K562 (cell line): ENCODE results near the gene RREB1. TPM values are rescaled to one million over a fixed set of nuclear protein-coding genes. Genes with fewer than 3 reads are reported as not detected.

Experiments
- ATAC-seq: fragments of 200-7000 bp; cut with Tn5 transposase; 3 replicates; pipeline ENCODE4 v1.9.1; 2020; ENCODE audit warnings: moderate library complexity
- BruUV-seq: library from RNA; stranded (reverse); fragments of 400-500 nt; replicated peaks from 2 replicates; lab custom pipeline; 2021; lab: Mats Ljungman, UMichigan
- CTCF ChIA-PET: fragments of 300-600 bp; formaldehyde crosslinking; extraction: SDS; loops from one replicate; lab custom pipeline; 2021; ENCODE audit warnings: low intra/inter-chr PET ratio; lab: Yijun Ruan, JAX
- POLR2A ChIA-PET: fragments of 300-600, 350-650 bp; sonication (Branson Sonifier 250); formaldehyde crosslinking; extraction: SDS; loops from one replicate; lab custom pipeline; 2021; ENCODE audit warnings: antibody characterized with exemption, inconsistent platforms; lab: Yijun Ruan, JAX
- DNase-seq, 4 experiments: peaks; one replicate each; pipeline versions ENCODE4 v3.0.0 to v3.0.0-alpha.2; 2011 to 2018; ENCODE audit warnings: low spot score in 3 of 4, mixed read lengths in 3 of 4; ENCODE audit errors: extremely low read depth in 1 of 4
- FAIRE-seq: peaks from 2 replicates; lab custom pipeline; 2011; peaks lifted over from hg19 to GRCh38; lab: Jason Lieb, UNC
- H2AFZ ChIP-seq: 2 replicates; pipeline ENCODE4 v1.6.0; 2011; ENCODE audit warnings: low read depth, low read length, control low read depth, inconsistent platforms
- H3K27ac ChIP-seq: fragments of 200-600 bp; 3 replicates; pipeline ENCODE4 v1.8.0; 2011; ENCODE audit warnings: low read depth, mild to moderate bottlenecking, control low read depth, inconsistent platforms, low read length, moderate library complexity, mixed read lengths; ENCODE audit errors: extremely low read depth
- H3K27me3 ChIP-seq, 2 experiments: fragments of 300-600 bp in 1 of 2; 2 replicates in 1 of 2; 3 replicates in 1 of 2; pipeline versions ENCODE4 v1.6.0 to v1.8.0; 2011; ENCODE audit warnings: inconsistent platforms in 2 of 2, low read length in 2 of 2, mild to moderate bottlenecking in 1 of 2, mixed read lengths in 1 of 2, moderate library complexity in 1 of 2; ENCODE audit not compliant: control insufficient read depth in 2 of 2, insufficient read depth in 2 of 2
- H3K36me3 ChIP-seq: fragments of 300-600 bp; 3 replicates; pipeline ENCODE4 v1.8.0; 2011; ENCODE audit warnings: mild to moderate bottlenecking, low read length, inconsistent platforms; ENCODE audit not compliant: control insufficient read depth, insufficient read depth
- H3K4me1 ChIP-seq, 2 experiments: fragments of 200-600 bp in 1 of 2; replicated peaks in 1 of 2; 2 replicates in 1 of 2; 3 replicates in 1 of 2; pipeline versions ENCODE4 v1.5.1 to v1.8.0; 2011; ENCODE audit warnings: inconsistent platforms in 2 of 2, low read length in 2 of 2, mild to moderate bottlenecking in 1 of 2, mixed read lengths in 1 of 2, moderate library complexity in 1 of 2; ENCODE audit not compliant: control insufficient read depth in 2 of 2, insufficient read depth in 2 of 2
- H3K4me2 ChIP-seq: 2 replicates; pipeline ENCODE4 v1.6.1; 2011; ENCODE audit warnings: low read length, control low read depth, inconsistent platforms, mixed read lengths; ENCODE audit not compliant: insufficient read depth
- H3K4me3 ChIP-seq: fragments of 200-600 bp; sonication (generic), shearing (Covaris generic); 2 replicates; pipeline ENCODE4 v1.5.1; 2016; ENCODE audit warnings: control low read depth, inconsistent platforms
- H3K79me2 ChIP-seq: fragments of 200-600 bp; 3 replicates; pipeline ENCODE4 v1.8.0; 2011; ENCODE audit warnings: low read length, inconsistent platforms; ENCODE audit not compliant: control insufficient read depth, insufficient read depth
- H3K9ac ChIP-seq, 2 experiments: 2 replicates each; pipeline versions ENCODE4 v1.6.0 to v1.6.1; 2011; ENCODE audit warnings: low read depth in 2 of 2, low read length in 2 of 2, control low read depth in 1 of 2, inconsistent platforms in 1 of 2, mild to moderate bottlenecking in 1 of 2, mixed read lengths in 1 of 2; ENCODE audit not compliant: insufficient read depth in 1 of 2
- H3K9me1 ChIP-seq: one replicate; pipeline ENCODE4 v1.6.0; 2011; ENCODE audit warnings: inconsistent platforms, mild to moderate bottlenecking, low read length, moderate library complexity; ENCODE audit not compliant: control insufficient read depth, insufficient read depth
- H3K9me3 ChIP-seq: replicated peaks from 2 replicates; pipeline ENCODE4 v1.5.1; 2011; ENCODE audit warnings: low read depth, low read length, inconsistent platforms; ENCODE audit not compliant: control insufficient read depth, insufficient read depth
- H4K20me1 ChIP-seq: replicated peaks from 2 replicates; pipeline ENCODE4 v1.6.1; 2011; ENCODE audit warnings: low read length, inconsistent platforms, mixed read lengths; ENCODE audit not compliant: control insufficient read depth, insufficient read depth
- ARID3B ChIP-seq: fragments of 250-450 bp; sonication (Bioruptor Pico); IDR thresholded peaks from 2 replicates; pipeline ENCODE4 v1.4.0; 2020; ENCODE audit warnings: borderline replicate concordance
- BCOR ChIP-seq: fragments of 450-650 bp; IDR thresholded peaks from 2 replicates; pipeline ENCODE4 v1.6.1; 2016
- HOXB6 ChIP-seq: fragments of 250-450 bp; sonication (Bioruptor Pico); IDR thresholded peaks from 2 replicates; pipeline ENCODE4 v1.5.1; 2022; ENCODE audit warnings: mild to moderate bottlenecking, borderline replicate concordance
- LCOR ChIP-seq: sonication (generic); formaldehyde crosslinking; IDR thresholded peaks from 2 replicates; pipeline ENCODE4 v1.8.0; 2022; ENCODE audit warnings: mild to moderate bottlenecking, missing genetic modification reagents
- RFX7 ChIP-seq: fragments of 250-450 bp; sonication (Bioruptor Pico); IDR thresholded peaks from 2 replicates; pipeline ENCODE4 v1.5.1; 2021; ENCODE audit warnings: mild to moderate bottlenecking
- SOX6 ChIP-seq: fragments of 450-650 bp; IDR thresholded peaks from 2 replicates; pipeline ENCODE4 v1.6.1; 2014; ENCODE audit warnings: mild to moderate bottlenecking
- TSHZ1 ChIP-seq: fragments of 250-450 bp; sonication (Bioruptor Pico); IDR thresholded peaks from 2 replicates; pipeline ENCODE4 v1.4.0; 2020; ENCODE audit warnings: mild to moderate bottlenecking, moderate library complexity
- ZNF212 ChIP-seq: fragments of 450-650 bp; formaldehyde crosslinking; IDR thresholded peaks from 2 replicates; pipeline ENCODE4 v1.4.0; 2020; ENCODE audit warnings: mild to moderate bottlenecking
- ZNF398 ChIP-seq: fragments of 250-450 bp; sonication (Bioruptor Pico); IDR thresholded peaks from 2 replicates; pipeline ENCODE4 v1.8.0; 2021; ENCODE audit warnings: moderate library complexity, mild to moderate bottlenecking, inconsistent platforms
- WGBS: fragments of 100-300 bp; shearing (Covaris generic); methylation state at CpG from one replicate; pipeline ENCODE4 v1.1.6; 2016; ENCODE audit warnings: low coverage, mixed read lengths; ENCODE audit not compliant: insufficient coverage; ENCODE audit errors: missing lambda C conversion rate; 5-methylcytosine and 5-hydroxymethylcytosine counted together
- in situ Hi-C: fragments of 300-500 bp; cut with MboI; formaldehyde crosslinking; loops from 4 replicates; pipeline ENCODE4 v1.15.0; 2018; ENCODE audit warnings: inconsistent platforms, mixed read lengths
- intact Hi-C: fragments of 100-400 bp; cut with micrococcal nuclease; formaldehyde crosslinking; loops from 2 replicates; pipeline ENCODE4 v1.14.2; 2022
- polyA plus RNA-seq, 8 experiments: library from polyadenylated mRNA; depleted of rRNA in 4 of 8; stranded (reverse) in 5 of 8; unstranded in 3 of 8; fragments of >200 nt; fragmentation: Nextera tagmentation in 2 of 8; fragmentation: Illumina TruSeq in 1 of 8; extraction: Ambion mirVana in 2 of 8; extraction: Trizol in 1 of 8; gene quantifications; 2 replicates each; pipeline versions ENCODE4 v1.2.1 to v1.2.3, GENCODE V29; 2011 to 2014; ENCODE audit warnings: inconsistent platforms in 1 of 8, missing spikeins in 1 of 8
- total RNA-seq, 7 experiments: library from RNA; depleted of rRNA in 6 of 7; stranded (reverse); fragments of >200 nt in 6 of 7; fragmentation: Illumina TruSeq in 2 of 7; extraction: Trizol in 2 of 7; gene quantifications; 2 replicates each; pipeline versions ENCODE4 v1.2.1 to v1.2.3, GENCODE V29; 2011 to 2021; ENCODE audit warnings: low replicate concordance in 1 of 7

The RREB1 gene
- total and polyA plus RNA-seq, 9 of the 15 experiments (the other 6 are each of a cell fraction or from before 2014, with no cell fraction given): 3.3 to 64.2 (median 19.3) TPM

- no TSS peak for BruUV-seq
- peaks cover 42 to 62% of the 10 kb centered on the region in 2 experiments; a peak in 4 of 5 replicates for H3K27me3 ChIP-seq
- no peak overlapping the region for H3K4me3 ChIP-seq
- H4K20me1 ChIP-seq: no peaks in the 10 kb centered on the region
- H3K4me1 ChIP-seq: peaks cover 0 to 14% of the 10 kb centered on the region in 2 experiments; a peak in 4 of 5 replicates
- H3K27ac ChIP-seq: no peak overlapping the region
- ChIA-PET CTCF (no interaction called here), POLR2A (no interaction called here)
- H3K9ac ChIP-seq: no peak overlapping the region
- FAIRE-seq: no peak
- no peak for TF ChIP-seq LCOR (CRISPR knock-in tag)
- no peak for TF ChIP-seq ZNF212 (CRISPR knock-in tag)
- no peak for TF ChIP-seq ZNF398 (CRISPR knock-in tag)
- no peak for TF ChIP-seq ARID3B (CRISPR knock-in tag)
- TF ChIP-seq BCOR: no peak
- no peak for TF ChIP-seq SOX6
- TF ChIP-seq RFX7 (CRISPR knock-in tag): no peak
- TF ChIP-seq HOXB6 (CRISPR knock-in tag): no peak
- no peak for TF ChIP-seq TSHZ1 (CRISPR knock-in tag)
- no peaks in the 10 kb centered on the region for H3K36me3 ChIP-seq
- no peaks in the 10 kb centered on the region for H3K79me2 ChIP-seq
- no peaks in the 10 kb centered on the region for H3K9me1 ChIP-seq
- WGBS: 16% methylated on average over 8 of the region's 8 CpGs
- in situ Hi-C loops: no loop called here
- intact Hi-C loops: no loop called here
- no peak overlapping the region for H2AFZ ChIP-seq
- no peak for DNase-seq
- H3K9me3 ChIP-seq: no peaks in the 10 kb centered on the region; the same call in 1 of the 2 replicates
- H3K4me2 ChIP-seq: no peak overlapping the region
- ATAC-seq: no peak
These were observed 159.3 kb downstream of the RREB1 start for GRCh38 chr6:7267071-7267465.
